ENCODE results near the gene SYNPR. TPM values are rescaled to one million over a fixed set of nuclear protein-coding genes. Genes with fewer than 3 reads are reported as not detected.

SYNPR gene
- polyA plus RNA-seq, 1 donor from 2014 or later = 2.0 TPM

GRCh38 chr3:63477494-63478129 lies 199.5 kb downstream of the SYNPR start:
- Histone ChIP-seq H3K27ac (ENCODE audit: low read length) (no peak overlapping the region), H2AFZ (ENCODE audit: low read depth, low read length) (no peak overlapping the region), H3K79me2 (replicated peaks; ENCODE audit: insufficient read depth, low read length) (no peaks in the 10 kb centered on the region), H3K27me3 (ENCODE audit: insufficient read depth, low read depth, low read length) (no peaks in the 10 kb centered on the region), H3K4me2 (ENCODE audit: low read length) (no peak overlapping the region), H3F3A (ENCODE audit: insufficient read depth, low read length, poor library complexity, severe bottlenecking) (no peaks in the 10 kb centered on the region), H3K9me2 (ENCODE audit: insufficient read depth, low read length) (no peaks in the 10 kb centered on the region), H3K9me3 (ENCODE audit: low read length) (no peaks in the 10 kb centered on the region), H3K4me3 (ENCODE audit: low read length) (no peak overlapping the region), H4K20me1 (ENCODE audit: insufficient read depth) (no peaks in the 10 kb centered on the region), H3K9ac (ENCODE audit: low read length) (no peak overlapping the region), H3K36me3 (ENCODE audit: insufficient read depth, low read length) (no peaks in the 10 kb centered on the region)
- TF ChIP-seq RAD21 (conservative IDR thresholded peaks at IDR 0.05) = no peak
- TF ChIP-seq REST (IDR thresholded peaks at IDR 0.05; ENCODE audit: borderline replicate concordance) = no peak
- no peak for TF ChIP-seq EZH2 (IDR thresholded peaks at IDR 0.05; ENCODE audit: borderline replicate concordance, insufficient read depth, low read length, poor library complexity, severe bottlenecking)
- no peak for TF ChIP-seq EP300 (conservative IDR thresholded peaks at IDR 0.05; ENCODE audit: poor library complexity, severe bottlenecking)
- no peak for TF ChIP-seq SMC3 (conservative IDR thresholded peaks at IDR 0.05; ENCODE audit: poor library complexity)
- TF ChIP-seq TAF1 (IDR thresholded peaks at IDR 0.05; ENCODE audit: low read depth) = no peak
- TF ChIP-seq, protein P1, sequence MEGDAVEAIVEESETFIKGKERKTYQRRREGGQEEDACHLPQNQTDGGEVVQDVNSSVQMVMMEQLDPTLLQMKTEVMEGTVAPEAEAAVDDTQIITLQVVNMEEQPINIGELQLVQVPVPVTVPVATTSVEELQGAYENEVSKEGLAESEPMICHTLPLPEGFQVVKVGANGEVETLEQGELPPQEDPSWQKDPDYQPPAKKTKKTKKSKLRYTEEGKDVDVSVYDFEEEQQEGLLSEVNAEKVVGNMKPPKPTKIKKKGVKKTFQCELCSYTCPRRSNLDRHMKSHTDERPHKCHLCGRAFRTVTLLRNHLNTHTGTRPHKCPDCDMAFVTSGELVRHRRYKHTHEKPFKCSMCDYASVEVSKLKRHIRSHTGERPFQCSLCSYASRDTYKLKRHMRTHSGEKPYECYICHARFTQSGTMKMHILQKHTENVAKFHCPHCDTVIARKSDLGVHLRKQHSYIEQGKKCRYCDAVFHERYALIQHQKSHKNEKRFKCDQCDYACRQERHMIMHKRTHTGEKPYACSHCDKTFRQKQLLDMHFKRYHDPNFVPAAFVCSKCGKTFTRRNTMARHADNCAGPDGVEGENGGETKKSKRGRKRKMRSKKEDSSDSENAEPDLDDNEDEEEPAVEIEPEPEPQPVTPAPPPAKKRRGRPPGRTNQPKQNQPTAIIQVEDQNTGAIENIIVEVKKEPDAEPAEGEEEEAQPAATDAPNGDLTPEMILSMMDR (IDR thresholded peaks at IDR 0.05; ENCODE audit: poor library complexity, severe bottlenecking) = no peak
- TF ChIP-seq MXI1 (conservative IDR thresholded peaks at IDR 0.05; ENCODE audit: poor library complexity, severe bottlenecking) = no peak
- TF ChIP-seq POLR2AphosphoS5 (IDR thresholded peaks at IDR 0.05) = no peak

DNA sequence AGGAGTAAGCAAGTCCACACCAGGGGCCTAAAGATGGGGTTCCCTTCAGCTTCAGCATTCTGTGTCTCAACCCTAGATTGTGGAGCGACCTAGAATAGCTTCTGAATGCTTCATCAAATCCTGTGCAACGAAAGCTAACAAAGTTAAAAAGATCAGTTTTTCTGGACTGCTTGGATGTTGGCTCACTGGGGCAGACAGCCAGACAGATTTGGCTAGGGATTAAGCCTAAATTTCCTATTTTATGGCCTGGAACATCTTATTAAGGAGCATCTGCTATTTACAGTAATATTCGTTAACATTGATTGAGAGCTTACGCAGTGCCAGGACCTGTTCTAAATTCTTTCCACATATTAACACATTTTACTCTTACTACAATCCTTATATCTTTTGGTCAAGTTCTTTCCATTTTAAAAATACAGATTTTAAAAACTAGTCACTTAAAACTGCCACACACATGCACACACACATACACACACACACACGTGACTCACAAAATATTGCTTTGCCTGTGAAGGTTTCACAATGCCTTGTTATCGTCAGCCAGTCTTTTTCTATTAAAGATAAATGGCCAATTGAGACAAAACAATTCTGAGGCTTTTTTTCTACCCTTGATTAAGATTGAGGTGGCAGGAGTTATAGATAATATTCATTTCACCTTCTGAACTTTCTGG lies 201.0 kb downstream of the SYNPR start:
- Histone ChIP-seq H3K9me3 (ENCODE audit: low read length) (no peaks in the 10 kb centered on the region), H3K4me3 (ENCODE audit: low read length) (no peak overlapping the region), H3K9me2 (ENCODE audit: insufficient read depth, low read length) (no peaks in the 10 kb centered on the region), H4K20me1 (ENCODE audit: insufficient read depth) (no peaks in the 10 kb centered on the region), H3K79me2 (replicated peaks; ENCODE audit: insufficient read depth, low read length) (no peaks in the 10 kb centered on the region), H2AFZ (ENCODE audit: low read depth, low read length) (no peak overlapping the region), H3K9ac (ENCODE audit: low read length) (no peak overlapping the region), H3K27me3 (ENCODE audit: insufficient read depth, low read depth, low read length) (no peaks in the 10 kb centered on the region), H3K36me3 (ENCODE audit: insufficient read depth, low read length) (no peaks in the 10 kb centered on the region), H3F3A (ENCODE audit: insufficient read depth, low read length, poor library complexity, severe bottlenecking) (no peaks in the 10 kb centered on the region), H3K4me2 (ENCODE audit: low read length) (no peak overlapping the region), H3K27ac (ENCODE audit: low read length) (no peak overlapping the region)
- TF ChIP-seq, protein P1 (IDR thresholded peaks at IDR 0.05; ENCODE audit: poor library complexity, severe bottlenecking) = no peak
- TF ChIP-seq EP300 (conservative IDR thresholded peaks at IDR 0.05; ENCODE audit: poor library complexity, severe bottlenecking) (no peak), REST (IDR thresholded peaks at IDR 0.05; ENCODE audit: borderline replicate concordance) (no peak), RAD21 (conservative IDR thresholded peaks at IDR 0.05) (no peak), MXI1 (conservative IDR thresholded peaks at IDR 0.05; ENCODE audit: poor library complexity, severe bottlenecking) (no peak), POLR2AphosphoS5 (IDR thresholded peaks at IDR 0.05) (no peak), SMC3 (conservative IDR thresholded peaks at IDR 0.05; ENCODE audit: poor library complexity) (no peak), TAF1 (IDR thresholded peaks at IDR 0.05; ENCODE audit: low read depth) (no peak)
